COLO829 (cell line): ENCODE data around the gene FAM78A.
"Not testable (repeated sequence)": the region's sequence is repeated elsewhere in the genome, so short reads cannot be mapped to it uniquely, and the experiment has no call there.

ENCODE experiments used
- DNase-seq: peaks from one replicate; pipeline ENCODE4 v3.0.0; 2012; ENCODE audit warnings: low spot score

FAM78A gene

DNA sequence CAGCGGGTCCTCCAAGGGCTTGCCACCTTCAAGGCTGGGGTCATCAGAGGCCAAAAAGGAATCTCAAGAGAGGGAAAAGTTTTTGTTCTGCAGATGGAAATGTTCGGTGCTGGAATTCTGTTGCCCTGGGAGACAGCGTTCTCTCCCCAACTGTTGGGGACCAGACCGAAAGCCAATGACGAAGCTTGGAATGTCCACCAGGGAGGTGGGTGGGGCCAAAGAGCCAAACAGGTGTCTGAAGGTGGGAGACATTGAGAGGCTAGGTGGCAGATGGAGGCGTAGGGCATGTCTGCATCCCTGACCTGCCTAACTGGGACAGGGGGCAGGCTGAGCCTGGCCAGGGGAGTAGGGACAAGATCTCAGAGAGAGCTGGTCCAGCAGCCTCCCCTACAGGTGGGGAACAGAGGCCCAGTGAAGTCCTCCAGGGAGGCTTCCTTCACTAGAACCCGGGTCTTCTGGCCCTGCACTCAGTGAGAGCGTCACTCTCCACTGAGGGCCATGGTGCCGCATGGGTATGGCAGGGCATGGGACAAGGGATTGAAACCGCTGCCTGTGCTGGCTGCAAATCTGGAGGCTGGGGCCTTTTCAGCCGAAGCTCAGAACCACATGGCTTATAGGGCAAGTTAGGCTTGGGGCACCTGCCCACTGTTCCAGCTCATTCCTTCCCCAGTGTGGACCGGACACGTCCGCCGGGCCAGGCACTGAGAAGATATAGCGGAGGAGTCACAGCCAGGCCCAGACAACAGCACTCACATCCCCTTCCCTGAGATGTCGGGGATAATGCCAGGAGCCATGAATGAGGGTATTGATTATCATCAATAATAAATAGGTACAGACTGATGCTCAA, 5.0 kb upstream of the FAM78A start:
- no peak for DNase-seq

GRCh38 chr9:131280660-131281059, 4.3 kb upstream of the FAM78A start:
- no peak for DNase-seq

- DNase-seq = no peak
These were observed 3.7 kb upstream of the FAM78A start for GRCh38 chr9:131279863-131280570.

- DNase-seq = no peak
These were observed 3.0 kb upstream of the FAM78A start for GRCh38 chr9:131279196-131279862.

- no peak for DNase-seq
These were observed 2.4 kb upstream of the FAM78A start for GRCh38 chr9:131278702-131279111.

- DNase-seq = peak; percentile 85
These were observed 1.8 kb upstream of the FAM78A start for GRCh38 chr9:131277910-131278701.

DNA sequence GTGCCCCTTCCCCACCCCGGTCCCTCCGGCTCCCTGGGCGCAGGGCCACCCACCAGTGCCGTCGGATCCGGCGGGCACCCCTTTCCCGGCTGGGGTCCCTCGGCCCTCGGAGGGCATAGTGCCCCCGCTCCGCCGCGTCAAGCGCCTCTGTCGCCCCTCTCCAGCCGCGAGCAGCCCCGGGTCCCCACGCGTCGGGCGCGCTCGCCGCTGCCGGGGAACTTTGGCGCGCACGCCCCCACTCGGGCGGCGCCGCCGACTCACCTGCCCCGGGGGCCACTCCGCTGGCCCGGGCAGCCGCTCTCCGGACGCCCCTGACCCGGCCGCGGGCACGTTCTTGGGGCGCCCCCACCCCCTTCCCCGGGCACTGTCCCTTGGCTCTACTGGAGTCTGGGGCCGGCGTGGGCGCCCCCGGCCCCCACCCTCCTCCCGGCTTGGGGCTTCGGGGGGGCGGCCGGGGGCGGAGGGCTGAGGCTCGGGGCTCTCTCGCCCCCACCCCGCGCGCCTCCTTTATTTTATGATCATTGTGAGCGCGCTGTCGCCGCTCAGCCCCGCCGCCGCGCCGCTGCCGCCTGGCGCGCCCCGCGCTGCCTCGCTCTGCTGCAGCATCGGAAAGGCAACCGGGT, 1.1 kb upstream of the FAM78A start:
- no peak for DNase-seq

DNA sequence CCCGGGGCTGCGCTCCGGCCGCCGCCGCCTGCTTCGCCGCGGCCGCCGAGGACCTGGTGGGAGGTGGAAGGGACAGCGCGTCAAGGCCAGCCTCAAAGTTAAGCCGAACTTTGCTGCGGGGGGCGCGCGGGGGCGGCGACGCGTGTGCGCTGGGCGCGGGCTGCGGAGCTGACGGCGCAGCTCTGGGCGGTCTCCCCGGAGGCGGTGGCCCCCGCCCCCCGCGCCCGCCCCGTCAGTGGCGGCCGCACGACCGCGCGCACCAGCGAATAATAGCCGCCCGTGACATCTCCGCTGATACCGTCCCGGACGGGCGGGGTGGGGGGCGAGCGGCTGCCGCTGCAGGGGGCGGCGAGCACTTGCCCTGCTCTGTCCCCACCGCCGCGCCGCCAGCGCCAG, 579 bp upstream of the FAM78A start:
- DNase-seq = no peak

DNA sequence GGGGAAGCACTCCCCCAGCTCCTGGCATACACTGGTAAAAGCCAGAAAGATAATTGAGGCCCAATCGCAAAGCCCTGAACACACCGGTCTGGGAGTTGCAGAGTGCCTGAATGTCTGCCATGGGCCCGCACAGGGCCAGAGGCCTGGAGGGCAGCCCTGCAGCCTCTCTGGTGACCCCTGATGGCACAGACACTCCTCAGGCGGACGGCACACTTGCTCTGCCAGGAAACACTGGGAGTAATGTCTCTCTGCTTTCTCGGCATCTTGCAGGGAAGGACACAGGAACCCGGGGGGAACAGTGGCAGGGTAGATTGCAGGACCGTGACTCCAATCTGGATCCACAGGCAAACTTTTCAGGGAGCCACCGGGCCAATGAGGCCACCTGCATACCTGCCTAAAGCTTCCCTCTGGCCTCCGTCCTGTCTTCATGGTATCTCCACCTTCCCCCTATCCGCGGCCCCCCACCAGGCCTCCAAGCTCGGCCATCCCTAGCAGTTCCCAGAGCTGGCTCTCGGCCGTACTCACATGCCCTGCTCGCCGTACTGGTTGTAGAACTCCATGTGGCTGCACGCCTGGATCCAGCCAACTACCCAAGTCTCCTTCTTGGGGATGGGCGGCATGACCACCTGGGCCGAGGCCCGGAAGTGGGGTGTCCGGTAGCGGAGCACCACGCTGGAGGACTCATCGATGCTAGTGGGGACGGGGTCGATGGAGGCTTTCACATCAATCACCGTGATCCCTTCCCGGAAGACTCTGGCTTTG, 797 bp downstream of the FAM78A start:
- DNase-seq = no peak

- no peak for DNase-seq
These were observed 1.5 kb downstream of the FAM78A start for GRCh38 chr9:131274674-131275331.

GRCh38 chr9:131273856-131274673, 2.2 kb downstream of the FAM78A start:
- no peak for DNase-seq

GRCh38 chr9:131273146-131273855, 3.0 kb downstream of the FAM78A start:
- no peak for DNase-seq

DNA sequence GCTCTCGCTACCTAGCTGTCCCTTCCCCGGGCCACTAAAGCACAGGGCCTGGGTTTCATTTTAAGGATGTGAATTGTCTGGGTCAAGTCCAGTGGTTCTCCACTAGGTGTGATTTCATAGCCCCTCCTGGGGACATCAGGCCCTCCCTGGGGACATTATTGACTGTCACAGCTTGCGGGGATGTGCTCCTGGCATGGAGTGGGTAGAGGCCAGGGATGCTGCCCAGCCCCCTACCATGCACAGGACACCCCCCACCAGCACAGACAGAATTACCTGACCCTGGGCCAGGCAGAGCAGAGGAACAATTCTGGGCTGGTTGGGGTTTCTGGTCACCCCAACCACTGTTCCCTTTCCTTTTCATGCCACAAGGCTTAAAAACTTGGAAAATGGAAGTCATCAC, 4.1 kb downstream of the FAM78A start:
- no peak for DNase-seq

DNA sequence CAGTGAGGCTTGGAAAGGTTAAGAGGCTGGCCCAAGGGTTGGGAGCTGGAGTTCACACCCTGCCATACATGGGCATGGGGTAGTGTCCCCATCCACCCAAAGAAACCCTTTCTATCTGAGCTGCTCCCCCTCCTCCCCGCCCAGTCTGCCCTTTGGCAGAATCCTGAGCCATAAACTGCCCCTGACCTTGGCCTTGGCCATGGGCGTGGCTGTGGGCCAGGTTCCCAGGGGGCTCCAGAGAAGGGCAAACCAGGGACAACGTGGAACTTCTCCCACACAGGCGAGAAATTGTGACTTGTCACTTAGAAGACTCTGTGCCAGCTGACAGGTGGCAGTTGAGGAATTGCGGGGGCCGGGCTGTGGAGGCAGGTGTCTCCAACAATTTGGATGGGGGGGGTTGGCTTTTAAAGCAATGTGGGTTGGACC, 4.8 kb downstream of the FAM78A start:
- DNase-seq = no peak

GRCh38 chr9:131271016-131271273, 5.4 kb downstream of the FAM78A start:
- not testable (repeated sequence) for DNase-seq

- DNase-seq = no peak
These were observed 5.9 kb downstream of the FAM78A start for GRCh38 chr9:131270171-131271015.

DNA sequence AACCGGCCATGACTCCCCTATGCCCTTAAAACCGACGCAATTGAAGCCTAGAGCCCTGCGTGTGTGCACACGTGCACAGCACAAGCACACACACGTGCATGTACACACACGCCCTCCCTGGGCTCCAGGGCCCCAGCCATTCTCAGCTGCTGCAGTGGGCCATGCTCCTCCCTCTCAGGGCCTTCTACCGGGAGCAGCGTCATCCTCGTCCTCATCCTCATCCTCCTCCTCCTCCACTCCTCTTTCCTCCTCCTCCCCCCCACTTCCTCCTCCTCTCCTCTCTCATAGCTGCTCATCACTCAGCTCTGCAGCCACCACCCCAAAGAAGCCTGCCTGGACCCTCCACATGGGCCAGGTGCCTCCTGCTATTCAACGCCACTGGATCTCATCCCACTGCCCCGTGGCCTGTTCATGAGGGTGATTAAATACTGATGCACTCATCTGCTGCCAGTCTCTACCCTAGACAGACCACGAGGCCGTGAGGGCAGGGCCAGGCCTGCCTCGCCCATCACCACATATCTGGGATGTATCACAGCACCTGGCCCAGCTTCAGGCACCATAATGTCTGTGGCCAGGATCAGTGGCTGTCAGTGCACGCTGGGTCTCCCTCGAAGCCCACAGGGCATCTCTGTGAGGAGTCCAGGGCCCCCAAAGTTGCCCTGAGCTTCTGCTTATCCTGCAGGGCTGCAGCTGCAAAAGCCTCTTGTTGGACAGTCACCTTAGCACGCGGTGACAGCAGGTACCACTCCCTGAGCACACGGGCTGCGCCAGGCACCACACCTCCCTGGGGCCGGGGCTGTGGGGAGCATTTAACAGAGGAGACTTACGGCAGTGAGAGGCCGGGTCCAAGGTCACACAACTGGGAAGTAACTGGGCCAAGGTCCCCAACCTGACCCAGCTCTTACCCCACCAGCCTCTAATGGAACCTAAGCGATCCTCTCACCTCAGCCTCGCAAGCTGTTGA, 9.8 kb downstream of the FAM78A start:
- DNase-seq = no peak
